Measurements from ENCODE around the gene UNC13C.

- TF ChIP-seq CTCF (tag by site-specific recombination; IDR thresholded peaks at IDR 0.05) (no peak), ZNF777 (tag by site-specific recombination; IDR thresholded peaks at IDR 0.05; ENCODE audit: borderline replicate concordance) (no peak), ZNF138 (tag by site-specific recombination; IDR thresholded peaks at IDR 0.05; ENCODE audit: borderline replicate concordance) (no peak), KLF1 (tag by site-specific recombination; IDR thresholded peaks at IDR 0.05) (no peak), ATF2 (tag by site-specific recombination; IDR thresholded peaks at IDR 0.05; ENCODE audit: low read depth) (no peak), ZNF558 (tag by site-specific recombination; IDR thresholded peaks at IDR 0.05) (no peak), YY1 (tag by site-specific recombination; IDR thresholded peaks at IDR 0.05) (no peak), HOXC10 (CRISPR knock-in tag; IDR thresholded peaks at IDR 0.05) (no peak), ZNF18 (tag by site-specific recombination; IDR thresholded peaks at IDR 0.05) (no peak), ZBTB11 (tag by site-specific recombination; conservative IDR thresholded peaks at IDR 0.05; ENCODE audit: low read depth) (no peak), KLF16 (tag by site-specific recombination; IDR thresholded peaks at IDR 0.05) (no peak), ZNF114 (tag by site-specific recombination; IDR thresholded peaks at IDR 0.05) (no peak), SCRT1 (tag by site-specific recombination; IDR thresholded peaks at IDR 0.05; ENCODE audit: borderline replicate concordance) (no peak)
Observed at GRCh38 chr15:54097019-54097418, 118.8 kb downstream of the UNC13C start.

All from HEK293 (cell line).